UCSD-AML1 (cell line): ENCODE measurements around the gene PCP4L1.

ENCODE experiments used
- DNase-seq: peaks from one replicate; lab custom pipeline; 2025; ENCODE audit not compliant: unreplicated experiment; lab: John Stamatoyannopoulos, UW

PCP4L1 gene

GRCh38 chr1:161265305-161265704 lies 6.8 kb downstream of the PCP4L1 start:
- no peak for DNase-seq

GRCh38 chr1:161266202-161266601 lies 7.7 kb downstream of the PCP4L1 start:
- no peak for DNase-seq

- no peak for DNase-seq
Observed at GRCh38 chr1:161266836-161267235, 8.3 kb downstream of the PCP4L1 start.

GRCh38 chr1:161267321-161267720 lies 8.8 kb downstream of the PCP4L1 start:
- DNase-seq: no peak

- DNase-seq: no peak
Observed at GRCh38 chr1:161273402-161273801, 14.9 kb downstream of the PCP4L1 start.

GRCh38 chr1:161274874-161275273 lies 16.3 kb downstream of the PCP4L1 start:
- DNase-seq: no peak

GRCh38 chr1:161282991-161283390 lies 24.4 kb downstream of the PCP4L1 start:
- no peak for DNase-seq

GRCh38 chr1:161285113-161285512 lies 26.6 kb downstream of the PCP4L1 start:
- no peak for DNase-seq

- no peak for DNase-seq
Observed at GRCh38 chr1:161285521-161285920, 27.0 kb downstream of the PCP4L1 start.

GRCh38 chr1:161287482-161288054 lies 29.0 kb downstream of the PCP4L1 start:
- DNase-seq: no peak

GRCh38 chr1:161290779-161291178 lies 32.2 kb downstream of the PCP4L1 start:
- no peak for DNase-seq

GRCh38 chr1:161297415-161297814 lies 38.9 kb downstream of the PCP4L1 start:
- no peak for DNase-seq

GRCh38 chr1:161298116-161298515 lies 39.6 kb downstream of the PCP4L1 start:
- DNase-seq: no peak

- DNase-seq: peak; percentile 19
Observed at GRCh38 chr1:161299347-161299746, 40.8 kb downstream of the PCP4L1 start.

- DNase-seq: no peak
Observed at GRCh38 chr1:161300478-161300877, 41.9 kb downstream of the PCP4L1 start.

- no peak for DNase-seq
Observed at GRCh38 chr1:161304927-161305866, 46.7 kb downstream of the PCP4L1 start.

- peak; percentile 86 for DNase-seq
Observed at GRCh38 chr1:161305867-161306519, 47.4 kb downstream of the PCP4L1 start.

GRCh38 chr1:161307230-161307768 lies 48.8 kb downstream of the PCP4L1 start:
- peak; percentile 18 for DNase-seq

GRCh38 chr1:161307892-161308638 lies 49.5 kb downstream of the PCP4L1 start:
- DNase-seq: no peak

GRCh38 chr1:161309868-161310267 lies 51.3 kb downstream of the PCP4L1 start, which contains the start of gene MPZ:
TSS of gene MPZ (minus strand) at chr1:161309968. CDS start at chr1:161309905, 63 bp downstream.
- no peak for DNase-seq
